Suprapubic skin (tissue), 4 donors: Measurements from ENCODE around the gene SPATC1L. TPM values are rescaled to one million over a fixed set of nuclear protein-coding genes. Genes with fewer than 3 reads are reported as not detected.

Experiments used
- DNase-seq, 2 donors: peaks; one replicate each; pipeline ENCODE4 v3.0.0-alpha.2; 2019; ENCODE audit warnings: low spot score in 2 of 2
- H3K27ac ChIP-seq: fragments of 200-600 bp; sonication (generic); one replicate; pipeline ENCODE4 v1.5.1; 2019
- H3K27me3 ChIP-seq: fragments of 200-600 bp; sonication (generic); one replicate; pipeline ENCODE4 v1.5.1; 2019
- H3K36me3 ChIP-seq: fragments of 200-600 bp; sonication (generic); one replicate; pipeline ENCODE4 v1.5.1; 2019
- H3K4me1 ChIP-seq: fragments of 200-600 bp; sonication (generic); one replicate; pipeline ENCODE4 v1.5.1; 2019
- H3K4me3 ChIP-seq: fragments of 200-600 bp; sonication (generic); one replicate; pipeline ENCODE4 v1.5.1; 2019; ENCODE audit warnings: mild to moderate bottlenecking
- H3K9me3 ChIP-seq: fragments of 200-600 bp; sonication (generic); one replicate; pipeline ENCODE4 v1.5.1; 2019
- EP300 ChIP-seq: sonication (generic); formaldehyde crosslinking; IDR thresholded peaks from one replicate; pipeline ENCODE4 v1.6.1; 2017; ENCODE audit warnings: antibody characterized with exemption
- POLR2A ChIP-seq, 2 donors: fragments of 450-650 bp; IDR thresholded peaks; one replicate each; pipeline ENCODE4 v1.6.1; 2017; ENCODE audit warnings: antibody characterized with exemption in 2 of 2, mild to moderate bottlenecking in 2 of 2, moderate library complexity in 2 of 2
- POLR2AphosphoS5 ChIP-seq, 3 donors: sonication (generic); formaldehyde crosslinking; IDR thresholded peaks; one replicate each; pipeline ENCODE4 v1.6.1; 2017; ENCODE audit warnings: antibody characterized with exemption in 3 of 3
- WGBS: methylation state at CpG from one replicate; pipeline ENCODE4 v1.1.5; 2018; 5-methylcytosine and 5-hydroxymethylcytosine counted together
- total RNA-seq, 4 donors: library from RNA; depleted of rRNA; stranded (reverse); fragments of >200 nt; gene quantifications; one replicate each; pipeline ENCODE4 v1.1.0, GENCODE V29; 2016
- TF ChIP-seq, protein P1 (sequence below), 2 donors: fragments of 200-600 bp in 1 of 2; fragments of 450-650 bp in 1 of 2; sonication (generic) in 1 of 2; IDR thresholded peaks; one replicate each; pipeline ENCODE4 v1.5.1; 2016 to 2019; ENCODE audit warnings: antibody characterized with exemption in 2 of 2, mild to moderate bottlenecking in 1 of 2, moderate library complexity in 1 of 2

The SPATC1L gene
- total RNA-seq, 4 donors from 2014 or later, result 2.5 to 15.0 (median 6.9) TPM

DNA sequence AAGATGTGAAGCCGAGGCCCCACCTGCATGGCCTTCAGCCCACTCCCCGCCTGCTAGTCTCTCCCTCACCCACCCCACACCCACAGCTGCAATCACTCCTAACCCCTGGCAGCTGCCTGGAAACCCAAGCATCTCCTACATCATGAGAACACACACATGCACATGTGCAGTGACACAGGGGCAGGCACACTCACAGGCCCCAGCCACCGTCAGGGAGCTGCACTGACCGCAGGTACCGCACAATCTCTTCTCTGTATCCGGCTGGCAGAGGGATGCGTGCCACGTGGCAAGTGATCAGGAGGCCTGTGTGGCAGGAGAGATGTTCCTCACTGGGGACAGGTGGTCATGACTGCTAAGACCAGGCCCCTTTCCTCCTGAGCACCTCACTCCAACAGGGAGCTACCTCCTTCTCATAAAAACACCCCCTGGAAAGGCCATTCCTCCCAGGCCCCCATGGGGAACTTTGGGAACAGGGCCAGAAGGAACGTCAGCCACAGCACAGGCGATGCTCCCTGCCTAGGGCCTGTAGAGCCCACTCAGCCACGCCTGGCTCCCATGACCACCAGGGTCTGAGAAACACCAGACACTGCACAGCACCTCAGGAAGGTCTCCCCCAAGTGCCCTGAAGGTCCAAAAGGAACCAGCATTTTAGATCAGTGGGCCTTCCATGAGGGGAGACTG, 38.3 kb upstream of the SPATC1L start:
- 69% methylated on average over 4 of the region's 11 CpGs for WGBS
- Histone ChIP-seq H3K27me3 (no peaks in the 10 kb centered on the region), H3K9me3 (no peaks in the 10 kb centered on the region), H3K36me3 (peaks cover 39% of the 10 kb centered on the region), H3K27ac (no peak overlapping the region), H3K4me1 (peaks cover 29% of the 10 kb centered on the region), H3K4me3 (no peak overlapping the region)
- TF ChIP-seq, protein P1, sequence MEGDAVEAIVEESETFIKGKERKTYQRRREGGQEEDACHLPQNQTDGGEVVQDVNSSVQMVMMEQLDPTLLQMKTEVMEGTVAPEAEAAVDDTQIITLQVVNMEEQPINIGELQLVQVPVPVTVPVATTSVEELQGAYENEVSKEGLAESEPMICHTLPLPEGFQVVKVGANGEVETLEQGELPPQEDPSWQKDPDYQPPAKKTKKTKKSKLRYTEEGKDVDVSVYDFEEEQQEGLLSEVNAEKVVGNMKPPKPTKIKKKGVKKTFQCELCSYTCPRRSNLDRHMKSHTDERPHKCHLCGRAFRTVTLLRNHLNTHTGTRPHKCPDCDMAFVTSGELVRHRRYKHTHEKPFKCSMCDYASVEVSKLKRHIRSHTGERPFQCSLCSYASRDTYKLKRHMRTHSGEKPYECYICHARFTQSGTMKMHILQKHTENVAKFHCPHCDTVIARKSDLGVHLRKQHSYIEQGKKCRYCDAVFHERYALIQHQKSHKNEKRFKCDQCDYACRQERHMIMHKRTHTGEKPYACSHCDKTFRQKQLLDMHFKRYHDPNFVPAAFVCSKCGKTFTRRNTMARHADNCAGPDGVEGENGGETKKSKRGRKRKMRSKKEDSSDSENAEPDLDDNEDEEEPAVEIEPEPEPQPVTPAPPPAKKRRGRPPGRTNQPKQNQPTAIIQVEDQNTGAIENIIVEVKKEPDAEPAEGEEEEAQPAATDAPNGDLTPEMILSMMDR (IDR thresholded peaks at IDR 0.05), result no peak
- TF ChIP-seq POLR2A (IDR thresholded peaks at IDR 0.05), result no peak
- no peak for TF ChIP-seq POLR2AphosphoS5 (IDR thresholded peaks at IDR 0.05)
- no peak for TF ChIP-seq EP300
- peak in 1 of 2 donors; percentile 52 for DNase-seq

DNA sequence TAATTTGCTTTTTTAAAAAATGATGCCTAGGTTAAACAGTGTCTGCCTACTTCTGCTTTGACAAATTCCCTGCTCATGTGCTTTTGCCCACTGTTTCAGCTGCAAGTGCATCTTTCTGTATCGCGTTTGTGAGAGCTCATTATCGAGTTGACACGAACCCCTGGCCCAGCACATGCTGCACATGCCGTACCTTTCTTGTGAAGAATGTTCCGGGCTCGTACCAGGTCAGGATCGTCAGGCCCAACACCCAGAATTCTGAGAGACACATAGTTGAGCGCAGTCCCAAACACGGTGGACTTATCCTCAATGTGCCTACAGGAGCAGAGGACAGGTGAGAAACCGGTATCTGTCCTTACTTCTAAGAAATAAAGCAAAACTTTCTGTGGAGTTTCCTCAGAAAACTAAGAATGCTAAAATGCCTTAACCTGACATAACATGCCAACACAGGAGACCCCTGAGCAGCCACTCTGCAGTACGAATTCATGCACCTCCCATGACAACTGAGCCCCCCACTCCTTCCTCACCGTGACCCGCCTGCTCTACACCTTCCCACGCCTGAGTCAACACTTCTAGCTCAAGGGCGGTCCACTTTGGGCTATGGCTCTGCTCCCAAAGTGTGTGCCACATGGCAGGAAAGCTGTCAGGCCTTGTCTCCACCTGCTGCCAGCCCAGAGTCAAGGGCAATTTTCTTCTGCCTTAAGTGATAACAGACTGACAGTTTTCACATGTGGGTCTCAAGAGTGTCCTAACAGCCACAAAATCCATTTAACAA, 37.6 kb upstream of the SPATC1L start:
- no peaks in the 10 kb centered on the region for H3K27me3 ChIP-seq

DNA sequence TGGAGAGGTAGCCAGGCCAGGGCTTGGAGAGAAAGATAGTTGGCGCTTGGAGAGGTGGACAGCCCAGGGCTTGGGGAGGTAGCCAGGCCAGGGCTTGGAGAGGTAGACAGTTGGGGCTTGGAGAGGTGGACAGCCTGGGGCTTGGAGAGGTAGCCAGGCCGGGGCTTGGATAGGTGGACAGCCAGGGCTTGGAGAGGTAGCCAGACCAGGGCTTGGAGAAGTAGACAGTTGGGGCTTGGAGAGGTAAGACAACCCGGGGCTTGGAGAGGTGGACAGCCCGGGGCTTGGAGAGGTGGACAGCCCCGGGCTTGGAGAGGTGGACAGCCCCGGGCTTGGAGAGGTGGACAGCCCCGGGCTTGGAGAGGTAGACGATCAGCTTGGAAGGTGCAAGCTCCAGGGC, 36.6 kb upstream of the SPATC1L start:
- Histone ChIP-seq H3K4me3 (no peak overlapping the region), H3K27me3 (no peaks in the 10 kb centered on the region), H3K36me3 (peaks cover 44% of the 10 kb centered on the region), H3K4me1 (peaks cover 13% of the 10 kb centered on the region), H3K27ac (no peak overlapping the region), H3K9me3 (no peaks in the 10 kb centered on the region)
- DNase-seq, result peak in 1 of 2 donors; percentile 44
- 92% methylated on average over 8 of the region's 8 CpGs for WGBS
- TF ChIP-seq POLR2AphosphoS5 (IDR thresholded peaks at IDR 0.05), result no peak
- no peak for TF ChIP-seq EP300
- no peak for TF ChIP-seq POLR2A (IDR thresholded peaks at IDR 0.05)
- TF ChIP-seq, protein P1 (IDR thresholded peaks at IDR 0.05), result no peak

More for the DNA sequence above, 37.6 kb upstream of the SPATC1L start:
- DNase-seq, result peak; percentile 29 to 40
- WGBS, result 82% methylated on average over 15 of the region's 16 CpGs
- Histone ChIP-seq H3K4me3 (no peak overlapping the region), H3K36me3 (peaks cover 39% of the 10 kb centered on the region), H3K9me3 (no peaks in the 10 kb centered on the region), H3K27ac (no peak overlapping the region), H3K4me1 (peaks cover 22% of the 10 kb centered on the region)
- TF ChIP-seq POLR2AphosphoS5 (IDR thresholded peaks at IDR 0.05), result no peak

DNA sequence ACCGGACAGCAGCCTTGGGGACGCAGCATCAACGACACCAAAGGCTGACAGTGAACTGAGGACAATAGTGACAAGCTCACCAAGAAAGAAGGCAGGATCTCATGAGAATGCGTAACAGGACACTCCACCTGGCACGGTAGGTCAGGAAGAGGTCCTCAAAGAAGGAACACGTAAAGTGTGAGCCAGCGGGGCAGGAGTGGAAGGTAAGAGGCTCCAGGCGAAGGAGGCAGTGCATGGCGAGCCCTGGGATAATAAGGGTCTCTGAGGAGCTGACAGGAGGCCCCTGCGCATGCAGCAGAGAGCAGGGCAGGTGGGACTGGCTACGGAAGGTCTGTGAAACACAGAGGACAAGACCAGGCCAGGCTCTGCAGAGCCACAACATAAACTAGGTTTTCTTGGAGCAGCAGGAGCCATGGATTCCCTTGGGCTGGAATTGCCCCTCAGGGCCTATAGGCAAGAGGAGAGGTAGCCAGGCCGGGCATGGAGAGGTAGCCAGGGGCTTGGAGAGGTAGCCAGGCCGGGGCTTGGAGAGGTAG, 36.1 kb upstream of the SPATC1L start:
- H3K36me3 ChIP-seq, result peaks cover 49% of the 10 kb centered on the region
- WGBS, result 95% methylated on average over 13 of the region's 13 CpGs
- peaks cover 8% of the 10 kb centered on the region for H3K4me1 ChIP-seq
- H3K9me3 ChIP-seq, result no peaks in the 10 kb centered on the region
- TF ChIP-seq, protein P1 (IDR thresholded peaks at IDR 0.05), result no peak
- TF ChIP-seq POLR2A (IDR thresholded peaks at IDR 0.05) (no peak), POLR2AphosphoS5 (IDR thresholded peaks at IDR 0.05) (no peak), EP300 (no peak)
- no peak overlapping the region for H3K4me3 ChIP-seq
- H3K27ac ChIP-seq, result no peak overlapping the region
- DNase-seq, result peak; percentile 46 to 54
- H3K27me3 ChIP-seq, result no peaks in the 10 kb centered on the region

DNA sequence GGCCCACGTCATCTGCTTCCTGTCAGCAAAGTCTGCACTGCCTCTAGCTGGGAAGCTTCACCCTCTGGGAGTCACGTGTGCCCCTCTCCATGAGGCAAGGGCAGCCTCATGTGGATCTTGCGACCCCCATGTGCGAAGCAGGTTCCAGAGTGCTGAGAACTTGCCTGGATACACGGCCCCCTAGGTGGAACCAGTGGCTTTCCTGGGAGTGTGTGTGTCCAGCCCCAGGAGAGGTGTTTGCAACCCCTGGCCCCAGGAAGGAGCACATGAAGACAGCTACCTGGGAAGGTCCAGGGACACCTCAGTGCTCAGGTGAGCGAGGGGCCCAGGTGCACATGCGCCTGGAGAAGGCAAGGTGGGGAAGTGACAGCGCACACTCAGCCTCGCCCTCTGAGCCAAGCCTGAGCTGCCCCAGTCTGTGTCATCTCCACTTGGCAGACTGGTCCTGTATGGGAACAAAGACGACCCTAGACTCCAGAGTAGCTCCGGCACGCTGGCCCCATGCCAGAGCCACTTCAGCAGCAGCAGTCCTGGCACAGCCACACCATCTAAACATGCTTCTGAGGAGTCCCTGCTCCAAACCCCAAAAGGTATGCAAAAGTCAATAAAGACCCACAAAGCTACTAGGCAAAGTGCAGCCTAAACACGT, 35.5 kb upstream of the SPATC1L start:
- peak; percentile 57 to 60 for DNase-seq
- peaks cover 56% of the 10 kb centered on the region for H3K36me3 ChIP-seq
- 87% methylated on average over 9 of the region's 13 CpGs for WGBS
- H3K27me3 ChIP-seq, result no peaks in the 10 kb centered on the region
- H3K27ac ChIP-seq, result no peak overlapping the region
- peaks cover 3% of the 10 kb centered on the region for H3K4me1 ChIP-seq
- H3K4me3 ChIP-seq, result no peak overlapping the region
- TF ChIP-seq POLR2AphosphoS5 (IDR thresholded peaks at IDR 0.05) (no peak), POLR2A (IDR thresholded peaks at IDR 0.05) (no peak), EP300 (no peak)
- TF ChIP-seq, protein P1 (IDR thresholded peaks at IDR 0.05), result no peak
- no peaks in the 10 kb centered on the region for H3K9me3 ChIP-seq
